K562 (cell line): ENCODE measurements around the gene GATAD1. TPM values are rescaled to one million over a fixed set of nuclear protein-coding genes. Genes with fewer than 3 reads are reported as not detected.

Experiments
- ATAC-seq: fragments of 200-7000 bp; cut with Tn5 transposase; 3 replicates; pipeline ENCODE4 v1.9.1; 2020; ENCODE audit warnings: moderate library complexity
- BruUV-seq: library from RNA; stranded (reverse); fragments of 400-500 nt; replicated peaks from 2 replicates; lab custom pipeline; 2021; lab: Mats Ljungman, UMichigan
- CTCF ChIA-PET: fragments of 300-600 bp; formaldehyde crosslinking; extraction: SDS; loops from one replicate; lab custom pipeline; 2021; ENCODE audit warnings: low intra/inter-chr PET ratio; lab: Yijun Ruan, JAX
- POLR2A ChIA-PET: fragments of 300-600, 350-650 bp; sonication (Branson Sonifier 250); formaldehyde crosslinking; extraction: SDS; loops from one replicate; lab custom pipeline; 2021; ENCODE audit warnings: antibody characterized with exemption, inconsistent platforms; lab: Yijun Ruan, JAX
- DNase-seq, 4 experiments: peaks; one replicate each; pipeline versions ENCODE4 v3.0.0 to v3.0.0-alpha.2; 2011 to 2018; ENCODE audit warnings: low spot score in 3 of 4, mixed read lengths in 3 of 4; ENCODE audit errors: extremely low read depth in 1 of 4
- FAIRE-seq: peaks from 2 replicates; lab custom pipeline; 2011; peaks lifted over from hg19 to GRCh38; lab: Jason Lieb, UNC
- H2AFZ ChIP-seq: 2 replicates; pipeline ENCODE4 v1.6.0; 2011; ENCODE audit warnings: low read depth, low read length, control low read depth, inconsistent platforms
- H3K27ac ChIP-seq: fragments of 200-600 bp; 3 replicates; pipeline ENCODE4 v1.8.0; 2011; ENCODE audit warnings: low read depth, mild to moderate bottlenecking, control low read depth, inconsistent platforms, low read length, moderate library complexity, mixed read lengths; ENCODE audit errors: extremely low read depth
- H3K27me3 ChIP-seq, 2 experiments: fragments of 300-600 bp in 1 of 2; 2 replicates in 1 of 2; 3 replicates in 1 of 2; pipeline versions ENCODE4 v1.6.0 to v1.8.0; 2011; ENCODE audit warnings: inconsistent platforms in 2 of 2, low read length in 2 of 2, mild to moderate bottlenecking in 1 of 2, mixed read lengths in 1 of 2, moderate library complexity in 1 of 2; ENCODE audit not compliant: control insufficient read depth in 2 of 2, insufficient read depth in 2 of 2
- H3K36me3 ChIP-seq: fragments of 300-600 bp; 3 replicates; pipeline ENCODE4 v1.8.0; 2011; ENCODE audit warnings: mild to moderate bottlenecking, low read length, inconsistent platforms; ENCODE audit not compliant: control insufficient read depth, insufficient read depth
- H3K4me1 ChIP-seq, 2 experiments: fragments of 200-600 bp in 1 of 2; replicated peaks in 1 of 2; 2 replicates in 1 of 2; 3 replicates in 1 of 2; pipeline versions ENCODE4 v1.5.1 to v1.8.0; 2011; ENCODE audit warnings: inconsistent platforms in 2 of 2, low read length in 2 of 2, mild to moderate bottlenecking in 1 of 2, mixed read lengths in 1 of 2, moderate library complexity in 1 of 2; ENCODE audit not compliant: control insufficient read depth in 2 of 2, insufficient read depth in 2 of 2
- H3K4me2 ChIP-seq: 2 replicates; pipeline ENCODE4 v1.6.1; 2011; ENCODE audit warnings: low read length, control low read depth, inconsistent platforms, mixed read lengths; ENCODE audit not compliant: insufficient read depth
- H3K4me3 ChIP-seq: fragments of 200-600 bp; sonication (generic), shearing (Covaris generic); 2 replicates; pipeline ENCODE4 v1.5.1; 2016; ENCODE audit warnings: control low read depth, inconsistent platforms
- H3K79me2 ChIP-seq: fragments of 200-600 bp; 3 replicates; pipeline ENCODE4 v1.8.0; 2011; ENCODE audit warnings: low read length, inconsistent platforms; ENCODE audit not compliant: control insufficient read depth, insufficient read depth
- H3K9ac ChIP-seq, 2 experiments: 2 replicates each; pipeline versions ENCODE4 v1.6.0 to v1.6.1; 2011; ENCODE audit warnings: low read depth in 2 of 2, low read length in 2 of 2, control low read depth in 1 of 2, inconsistent platforms in 1 of 2, mild to moderate bottlenecking in 1 of 2, mixed read lengths in 1 of 2; ENCODE audit not compliant: insufficient read depth in 1 of 2
- H3K9me1 ChIP-seq: one replicate; pipeline ENCODE4 v1.6.0; 2011; ENCODE audit warnings: inconsistent platforms, mild to moderate bottlenecking, low read length, moderate library complexity; ENCODE audit not compliant: control insufficient read depth, insufficient read depth
- H3K9me3 ChIP-seq: replicated peaks from 2 replicates; pipeline ENCODE4 v1.5.1; 2011; ENCODE audit warnings: low read depth, low read length, inconsistent platforms; ENCODE audit not compliant: control insufficient read depth, insufficient read depth
- H4K20me1 ChIP-seq: replicated peaks from 2 replicates; pipeline ENCODE4 v1.6.1; 2011; ENCODE audit warnings: low read length, inconsistent platforms, mixed read lengths; ENCODE audit not compliant: control insufficient read depth, insufficient read depth
- ATF7 ChIP-seq: fragments of 450-650 bp; IDR thresholded peaks from 2 replicates; pipeline ENCODE4 v1.7.1; 2014; ENCODE audit warnings: mild to moderate bottlenecking, moderate library complexity
- BMI1 ChIP-seq: fragments of 150-350 bp; IDR thresholded peaks from 2 replicates; pipeline ENCODE4 v1.6.1; 2014; ENCODE audit warnings: low read length
- CHCHD3 ChIP-seq: fragments of 250-450 bp; sonication (Bioruptor Pico); IDR thresholded peaks from 2 replicates; pipeline ENCODE4 v2.1.2; 2022; ENCODE audit warnings: mild to moderate bottlenecking
- ELF4 ChIP-seq: fragments of 450-650 bp; formaldehyde crosslinking; IDR thresholded peaks from 2 replicates; pipeline ENCODE4 v1.4.0; 2022; ENCODE audit warnings: missing genetic modification characterization
- IRF1 ChIP-seq: sonication (generic); formaldehyde crosslinking; IDR thresholded peaks from 2 replicates; pipeline ENCODE4 v1.8.0; 2022; ENCODE audit warnings: missing genetic modification reagents, mild to moderate bottlenecking, borderline replicate concordance
- KLF1 ChIP-seq: fragments of 450-650 bp; IDR thresholded peaks from 2 replicates; pipeline ENCODE4 v1.6.1; 2016; ENCODE audit warnings: missing genetic modification characterization, missing compliant biosample characterization
- NFE2 ChIP-seq: IDR thresholded peaks from 2 replicates; pipeline ENCODE4 v1.6.1; 2014; ENCODE audit warnings: antibody characterized with exemption, low read depth
- SFPQ ChIP-seq: fragments of 200-400 bp; formaldehyde crosslinking; IDR thresholded peaks from 2 replicates; pipeline ENCODE4 v1.6.1; 2017; ENCODE audit warnings: mild to moderate bottlenecking, low read depth, low read length, moderate library complexity
- SMAD3 ChIP-seq: fragments of 450-650 bp; formaldehyde crosslinking; conservative IDR thresholded peaks from 2 replicates; pipeline ENCODE4 v1.4.0; 2020; ENCODE audit warnings: mild to moderate bottlenecking
- SRSF1 ChIP-seq: fragments of 200-400 bp; formaldehyde crosslinking; IDR thresholded peaks from 2 replicates; pipeline ENCODE4 v1.6.1; 2017; ENCODE audit warnings: mild to moderate bottlenecking, low read depth, low read length, moderate library complexity
- TGIF2 ChIP-seq: sonication (generic); formaldehyde crosslinking; IDR thresholded peaks from 2 replicates; pipeline ENCODE4 v1.8.1; 2022; ENCODE audit warnings: mild to moderate bottlenecking, missing genetic modification reagents, moderate library complexity
- TOE1 ChIP-seq, 2 experiments: fragments of 450-650 bp in 1 of 2; sonication (generic) in 1 of 2; formaldehyde crosslinking in 1 of 2; IDR thresholded peaks; 2 replicates each; pipeline versions ENCODE4 v1.7.1 to v1.8.0; 2016 to 2022; ENCODE audit warnings: borderline replicate concordance in 2 of 2, mild to moderate bottlenecking in 2 of 2, antibody characterized with exemption in 1 of 2, inconsistent platforms in 1 of 2, low read depth in 1 of 2, missing genetic modification reagents in 1 of 2, moderate library complexity in 1 of 2
- ZBTB7A ChIP-seq: IDR thresholded peaks from 2 replicates; pipeline ENCODE4 v1.6.1; 2011; ENCODE audit warnings: low read depth, mild to moderate bottlenecking, low read length, moderate library complexity, borderline replicate concordance; ENCODE audit not compliant: control insufficient read depth
- ZFP91 ChIP-seq: sonication (generic); formaldehyde crosslinking; IDR thresholded peaks from 2 replicates; pipeline ENCODE4 v1.8.0; 2022; ENCODE audit warnings: mild to moderate bottlenecking, missing genetic modification reagents
- whole genome bisulfite sequencing: fragments of 100-300 bp; shearing (Covaris generic); methylation state at CpG from one replicate; pipeline ENCODE4 v1.1.6; 2016; ENCODE audit warnings: low coverage, mixed read lengths; ENCODE audit not compliant: insufficient coverage; ENCODE audit errors: missing lambda C conversion rate; 5-methylcytosine and 5-hydroxymethylcytosine counted together
- in situ Hi-C: fragments of 300-500 bp; cut with MboI; formaldehyde crosslinking; loops from 4 replicates; pipeline ENCODE4 v1.15.0; 2018; ENCODE audit warnings: inconsistent platforms, mixed read lengths
- intact Hi-C: fragments of 100-400 bp; cut with micrococcal nuclease; formaldehyde crosslinking; loops from 2 replicates; pipeline ENCODE4 v1.14.2; 2022
- polyA plus RNA-seq, 8 experiments: library from polyadenylated mRNA; depleted of rRNA in 4 of 8; stranded (reverse) in 5 of 8; unstranded in 3 of 8; fragments of >200 nt; fragmentation: Nextera tagmentation in 2 of 8; fragmentation: Illumina TruSeq in 1 of 8; extraction: Ambion mirVana in 2 of 8; extraction: Trizol in 1 of 8; gene quantifications; 2 replicates each; pipeline versions ENCODE4 v1.2.1 to v1.2.3, GENCODE V29; 2011 to 2014; ENCODE audit warnings: inconsistent platforms in 1 of 8, missing spikeins in 1 of 8
- total RNA-seq, 7 experiments: library from RNA; depleted of rRNA in 6 of 7; stranded (reverse); fragments of >200 nt in 6 of 7; fragmentation: Illumina TruSeq in 2 of 7; extraction: Trizol in 2 of 7; gene quantifications; 2 replicates each; pipeline versions ENCODE4 v1.2.1 to v1.2.3, GENCODE V29; 2011 to 2021; ENCODE audit warnings: low replicate concordance in 1 of 7
- TF ChIP-seq, protein P1 (sequence below): fragments of 250-450 bp; sonication (Bioruptor Pico); IDR thresholded peaks from 2 replicates; pipeline ENCODE4 v1.5.0; 2022; ENCODE audit warnings: mild to moderate bottlenecking

Gene GATAD1
- total and polyA plus RNA-seq, 9 of the 15 experiments (the other 6 are each of a cell fraction or from before 2014, with no cell fraction given): 9.3 to 67.7 (median 34.3) TPM

DNA sequence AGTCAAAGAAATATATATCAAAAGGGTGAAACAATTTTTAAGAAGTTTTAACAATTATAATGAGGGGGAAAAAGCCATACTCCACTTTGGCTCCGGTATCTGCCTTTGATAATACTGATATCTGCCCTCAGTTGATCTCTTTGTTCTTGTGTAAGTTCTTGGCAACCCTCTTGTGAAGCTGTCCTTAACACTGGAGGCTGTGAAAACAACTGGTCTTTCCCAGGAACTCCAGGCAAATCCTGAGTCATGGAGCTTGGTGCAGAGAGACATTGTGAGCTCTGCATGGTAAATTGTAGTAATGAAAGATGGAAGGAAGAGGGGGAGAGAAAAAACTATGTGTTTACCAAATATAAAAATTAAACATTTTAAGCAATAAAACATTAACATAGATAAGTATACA is 42.4 kb downstream of the GATAD1 start:
- Histone ChIP-seq H3K9me3 (no peaks in the 10 kb centered on the region), H3K4me1 (no peaks in the 10 kb centered on the region; a peak in 1 of 5 replicates), H3K4me3 (no peak overlapping the region), H4K20me1 (no peaks in the 10 kb centered on the region), H3K79me2 (no peaks in the 10 kb centered on the region), H3K27me3 (no peaks in the 10 kb centered on the region), H3K27ac (no peak overlapping the region), H3K9ac (no peak overlapping the region), H3K9me1 (no peaks in the 10 kb centered on the region), H2AFZ (no peak overlapping the region), H3K36me3 (peaks cover 49% of the 10 kb centered on the region; the same call in 2 of the 3 replicates), H3K4me2 (no peak overlapping the region)
- 84% methylated on average over 1 of the region's 1 CpG for WGBS
- POLR2A ChIA-PET: interaction anchor here (1.4 kb wide), 1 partner anchor 41 kb away, joined by 3 read pairs; no protein-coding TSS in a partner anchor
- CTCF ChIA-PET: no interaction called here
- TF ChIP-seq SRSF1 (no peak), ATF7 (no peak), TOE1 (IDR thresholded peaks at IDR 0.05; ENCODE audit: borderline replicate concordance) (no peak), TOE1 (CRISPR knock-in tag; IDR thresholded peaks at IDR 0.05; ENCODE audit: borderline replicate concordance, low read depth) (no peak), BMI1 (no peak), ZBTB7A (no peak), KLF1 (tag) (no peak), NFE2 (no peak), CHCHD3 (CRISPR knock-in tag) (no peak), IRF1 (CRISPR knock-in tag) (no peak), SMAD3 (CRISPR knock-in tag) (no peak), ZFP91 (CRISPR knock-in tag) (no peak), SFPQ (no peak), ELF4 (CRISPR knock-in tag) (no peak), TGIF2 (no peak)
- TF ChIP-seq, protein P1, sequence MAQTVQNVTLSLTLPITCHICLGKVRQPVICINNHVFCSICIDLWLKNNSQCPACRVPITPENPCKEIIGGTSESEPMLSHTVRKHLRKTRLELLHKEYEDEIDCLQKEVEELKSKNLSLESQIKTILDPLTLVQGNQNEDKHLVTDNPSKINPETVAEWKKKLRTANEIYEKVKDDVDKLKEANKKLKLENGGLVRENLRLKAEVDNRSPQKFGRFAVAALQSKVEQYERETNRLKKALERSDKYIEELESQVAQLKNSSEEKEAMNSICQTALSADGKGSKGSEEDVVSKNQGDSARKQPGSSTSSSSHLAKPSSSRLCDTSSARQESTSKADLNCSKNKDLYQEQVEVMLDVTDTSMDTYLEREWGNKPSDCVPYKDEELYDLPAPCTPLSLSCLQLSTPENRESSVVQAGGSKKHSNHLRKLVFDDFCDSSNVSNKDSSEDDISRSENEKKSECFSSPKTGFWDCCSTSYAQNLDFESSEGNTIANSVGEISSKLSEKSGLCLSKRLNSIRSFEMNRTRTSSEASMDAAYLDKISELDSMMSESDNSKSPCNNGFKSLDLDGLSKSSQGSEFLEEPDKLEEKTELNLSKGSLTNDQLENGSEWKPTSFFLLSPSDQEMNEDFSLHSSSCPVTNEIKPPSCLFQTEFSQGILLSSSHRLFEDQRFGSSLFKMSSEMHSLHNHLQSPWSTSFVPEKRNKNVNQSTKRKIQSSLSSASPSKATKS (CRISPR knock-in tag): no peak
- no peak for DNase-seq
- BruUV-seq: no TSS peak
- no peak for FAIRE-seq
- in situ Hi-C loops: no loop called here
- intact Hi-C loops: loop anchor here (5.0 to 10.0 kb wide), 2 partner anchors 53 to 75 kb away; no protein-coding TSS in a partner anchor
- no peak for ATAC-seq
